K562 (cell line): ENCODE results near the gene EFHB. TPM values are rescaled to one million over a fixed set of nuclear protein-coding genes. Genes with fewer than 3 reads are reported as not detected.

ENCODE experiments used
- ATAC-seq: fragments of 200-7000 bp; cut with Tn5 transposase; 3 replicates; pipeline ENCODE4 v1.9.1; 2020; ENCODE audit warnings: moderate library complexity
- BruUV-seq: library from RNA; stranded (reverse); fragments of 400-500 nt; replicated peaks from 2 replicates; lab custom pipeline; 2021; lab: Mats Ljungman, UMichigan
- CTCF ChIA-PET: fragments of 300-600 bp; formaldehyde crosslinking; extraction: SDS; loops from one replicate; lab custom pipeline; 2021; ENCODE audit warnings: low intra/inter-chr PET ratio; lab: Yijun Ruan, JAX
- POLR2A ChIA-PET: fragments of 300-600, 350-650 bp; sonication (Branson Sonifier 250); formaldehyde crosslinking; extraction: SDS; loops from one replicate; lab custom pipeline; 2021; ENCODE audit warnings: antibody characterized with exemption, inconsistent platforms; lab: Yijun Ruan, JAX
- DNase-seq, 4 experiments: peaks; one replicate each; pipeline versions ENCODE4 v3.0.0 to v3.0.0-alpha.2; 2011 to 2018; ENCODE audit warnings: low spot score in 3 of 4, mixed read lengths in 3 of 4; ENCODE audit errors: extremely low read depth in 1 of 4
- FAIRE-seq: peaks from 2 replicates; lab custom pipeline; 2011; peaks lifted over from hg19 to GRCh38; lab: Jason Lieb, UNC
- H2AFZ ChIP-seq: 2 replicates; pipeline ENCODE4 v1.6.0; 2011; ENCODE audit warnings: low read depth, low read length, control low read depth, inconsistent platforms
- H3K27ac ChIP-seq: fragments of 200-600 bp; 3 replicates; pipeline ENCODE4 v1.8.0; 2011; ENCODE audit warnings: low read depth, mild to moderate bottlenecking, control low read depth, inconsistent platforms, low read length, moderate library complexity, mixed read lengths; ENCODE audit errors: extremely low read depth
- H3K27me3 ChIP-seq, 2 experiments: fragments of 300-600 bp in 1 of 2; 2 replicates in 1 of 2; 3 replicates in 1 of 2; pipeline versions ENCODE4 v1.6.0 to v1.8.0; 2011; ENCODE audit warnings: inconsistent platforms in 2 of 2, low read length in 2 of 2, mild to moderate bottlenecking in 1 of 2, mixed read lengths in 1 of 2, moderate library complexity in 1 of 2; ENCODE audit not compliant: control insufficient read depth in 2 of 2, insufficient read depth in 2 of 2
- H3K36me3 ChIP-seq: fragments of 300-600 bp; 3 replicates; pipeline ENCODE4 v1.8.0; 2011; ENCODE audit warnings: mild to moderate bottlenecking, low read length, inconsistent platforms; ENCODE audit not compliant: control insufficient read depth, insufficient read depth
- H3K4me1 ChIP-seq, 2 experiments: fragments of 200-600 bp in 1 of 2; replicated peaks in 1 of 2; 2 replicates in 1 of 2; 3 replicates in 1 of 2; pipeline versions ENCODE4 v1.5.1 to v1.8.0; 2011; ENCODE audit warnings: inconsistent platforms in 2 of 2, low read length in 2 of 2, mild to moderate bottlenecking in 1 of 2, mixed read lengths in 1 of 2, moderate library complexity in 1 of 2; ENCODE audit not compliant: control insufficient read depth in 2 of 2, insufficient read depth in 2 of 2
- H3K4me2 ChIP-seq: 2 replicates; pipeline ENCODE4 v1.6.1; 2011; ENCODE audit warnings: low read length, control low read depth, inconsistent platforms, mixed read lengths; ENCODE audit not compliant: insufficient read depth
- H3K4me3 ChIP-seq: fragments of 200-600 bp; sonication (generic), shearing (Covaris generic); 2 replicates; pipeline ENCODE4 v1.5.1; 2016; ENCODE audit warnings: control low read depth, inconsistent platforms
- H3K79me2 ChIP-seq: fragments of 200-600 bp; 3 replicates; pipeline ENCODE4 v1.8.0; 2011; ENCODE audit warnings: low read length, inconsistent platforms; ENCODE audit not compliant: control insufficient read depth, insufficient read depth
- H3K9ac ChIP-seq, 2 experiments: 2 replicates each; pipeline versions ENCODE4 v1.6.0 to v1.6.1; 2011; ENCODE audit warnings: low read depth in 2 of 2, low read length in 2 of 2, control low read depth in 1 of 2, inconsistent platforms in 1 of 2, mild to moderate bottlenecking in 1 of 2, mixed read lengths in 1 of 2; ENCODE audit not compliant: insufficient read depth in 1 of 2
- H3K9me1 ChIP-seq: one replicate; pipeline ENCODE4 v1.6.0; 2011; ENCODE audit warnings: inconsistent platforms, mild to moderate bottlenecking, low read length, moderate library complexity; ENCODE audit not compliant: control insufficient read depth, insufficient read depth
- H3K9me3 ChIP-seq: replicated peaks from 2 replicates; pipeline ENCODE4 v1.5.1; 2011; ENCODE audit warnings: low read depth, low read length, inconsistent platforms; ENCODE audit not compliant: control insufficient read depth, insufficient read depth
- H4K20me1 ChIP-seq: replicated peaks from 2 replicates; pipeline ENCODE4 v1.6.1; 2011; ENCODE audit warnings: low read length, inconsistent platforms, mixed read lengths; ENCODE audit not compliant: control insufficient read depth, insufficient read depth
- BRD4 ChIP-seq: fragments of 200-600 bp; sonication (generic); IDR thresholded peaks from 2 replicates; pipeline ENCODE4 v1.6.1; 2017; ENCODE audit warnings: inconsistent platforms
- CTCFL ChIP-seq: IDR thresholded peaks from 2 replicates; pipeline ENCODE4 v1.6.1; 2011; ENCODE audit warnings: borderline replicate concordance, low read depth, mild to moderate bottlenecking, moderate library complexity, low read length; ENCODE audit not compliant: insufficient read depth, poor library complexity, severe bottlenecking
- FOXA3 ChIP-seq, 2 experiments: fragments of 450-650 bp in 1 of 2; sonication (generic) in 1 of 2; formaldehyde crosslinking; IDR thresholded peaks in 1 of 2; conservative IDR thresholded peaks in 1 of 2; 2 replicates each; pipeline versions ENCODE4 v1.4.0 to v1.8.0; 2020 to 2022; ENCODE audit warnings: mild to moderate bottlenecking in 2 of 2, missing genetic modification reagents in 1 of 2
- FOXP4 ChIP-seq: sonication (generic); formaldehyde crosslinking; IDR thresholded peaks from 2 replicates; pipeline ENCODE4 v1.8.0; 2022; ENCODE audit warnings: mild to moderate bottlenecking, missing genetic modification reagents, borderline replicate concordance
- KDM2B ChIP-seq: fragments of 250-450 bp; sonication (Bioruptor Pico); IDR thresholded peaks from 2 replicates; pipeline ENCODE4 v1.8.0; 2021; ENCODE audit warnings: mild to moderate bottlenecking, moderate library complexity
- POLR2B ChIP-seq: fragments of 450-650 bp; IDR thresholded peaks from 2 replicates; pipeline ENCODE4 v1.6.1; 2018; ENCODE audit warnings: low read depth; ENCODE audit not compliant: partially characterized antibody
- SP1 ChIP-seq: sonication (generic); formaldehyde crosslinking; IDR thresholded peaks from 2 replicates; pipeline ENCODE4 v1.8.1; 2022; ENCODE audit warnings: mild to moderate bottlenecking, missing genetic modification reagents
- in situ Hi-C: fragments of 300-500 bp; cut with MboI; formaldehyde crosslinking; loops from 4 replicates; pipeline ENCODE4 v1.15.0; 2018; ENCODE audit warnings: inconsistent platforms, mixed read lengths
- intact Hi-C: fragments of 100-400 bp; cut with micrococcal nuclease; formaldehyde crosslinking; loops from 2 replicates; pipeline ENCODE4 v1.14.2; 2022
- polyA plus RNA-seq, 8 experiments: library from polyadenylated mRNA; depleted of rRNA in 4 of 8; stranded (reverse) in 5 of 8; unstranded in 3 of 8; fragments of >200 nt; fragmentation: Nextera tagmentation in 2 of 8; fragmentation: Illumina TruSeq in 1 of 8; extraction: Ambion mirVana in 2 of 8; extraction: Trizol in 1 of 8; gene quantifications; 2 replicates each; pipeline versions ENCODE4 v1.2.1 to v1.2.3, GENCODE V29; 2011 to 2014; ENCODE audit warnings: inconsistent platforms in 1 of 8, missing spikeins in 1 of 8
- total RNA-seq, 7 experiments: library from RNA; depleted of rRNA in 6 of 7; stranded (reverse); fragments of >200 nt in 6 of 7; fragmentation: Illumina TruSeq in 2 of 7; extraction: Trizol in 2 of 7; gene quantifications; 2 replicates each; pipeline versions ENCODE4 v1.2.1 to v1.2.3, GENCODE V29; 2011 to 2021; ENCODE audit warnings: low replicate concordance in 1 of 7

Gene EFHB
- total and polyA plus RNA-seq, 9 of the 15 experiments (the other 6 are each of a cell fraction or from before 2014, with no cell fraction given) = 1.5 to 4.0 (median 1.8) TPM

GRCh38 chr3:19881852-19882251 is 52.2 kb downstream of the EFHB start (continued):
- TF ChIP-seq FOXP4 (CRISPR knock-in tag) = no peak
- TF ChIP-seq, all 486 proteins: peak for 0

DNA sequence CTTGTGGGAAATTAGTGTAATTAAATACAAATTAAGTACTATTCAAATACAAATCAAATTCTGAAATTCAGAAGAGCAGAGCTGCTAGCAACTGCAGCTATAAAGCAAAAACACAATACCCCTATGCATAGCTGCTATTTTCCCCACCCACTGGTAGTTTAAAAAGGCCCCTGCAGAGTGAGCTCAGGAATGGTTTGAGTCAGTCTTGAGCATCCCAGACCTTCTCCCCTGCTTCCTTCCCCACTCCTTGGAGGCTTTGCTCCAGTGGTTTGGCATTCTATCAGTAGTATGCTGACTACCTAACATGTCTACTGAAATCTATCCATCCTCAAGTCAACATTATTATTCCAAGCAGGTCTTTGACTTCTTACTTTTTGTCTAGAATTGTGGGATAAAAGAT is 53.0 kb downstream of the EFHB start:
- ChIA-PET CTCF (no interaction called here), POLR2A (no interaction called here)
- in situ Hi-C loops = no loop called here
- no peak overlapping the region for H3K9ac ChIP-seq
- no peak overlapping the region for H3K4me2 ChIP-seq
- FAIRE-seq (no peak), DNase-seq (no peak), ATAC-seq (no peak)
- H3K79me2 ChIP-seq = no peaks in the 10 kb centered on the region
- peaks cover 0 to 2% of the 10 kb centered on the region in 2 experiments; a peak in 2 of 5 replicates for H3K27me3 ChIP-seq
- H3K4me3 ChIP-seq = no peak overlapping the region
- no peaks in the 10 kb centered on the region for H3K36me3 ChIP-seq
- no peaks in the 10 kb centered on the region; a peak in 1 of 5 replicates for H3K4me1 ChIP-seq
- H3K27ac ChIP-seq = no peak overlapping the region
- no peak overlapping the region for H2AFZ ChIP-seq
- no peaks in the 10 kb centered on the region for H4K20me1 ChIP-seq
- H3K9me1 ChIP-seq = no peaks in the 10 kb centered on the region
- TF ChIP-seq KDM2B (CRISPR knock-in tag) (no peak), CTCFL (no peak), POLR2B (no peak), BRD4 (no peak), SP1 (CRISPR knock-in tag) (no peak), FOXA3 (CRISPR knock-in tag; conservative IDR thresholded peaks at IDR 0.05 in 1 of 2, IDR thresholded peaks at IDR 0.05 in 1 of 2) (no peak)
- TF ChIP-seq, all 486 proteins: peak for 0
- BruUV-seq = no TSS peak
- no peaks in the 10 kb centered on the region for H3K9me3 ChIP-seq
- intact Hi-C loops = no loop called here
